T-helper 1 cell treated with Interleukin-12 subunit alpha and Interleukin-12 subunit beta and Interleukin-4 antibody, amounts not matched to agents 30 ng/mL and 1 ng/mL, for 36 hours (primary cell): ENCODE data around the gene ZNF558. TPM values are rescaled to one million over a fixed set of nuclear protein-coding genes. Genes with fewer than 3 reads are reported as not detected.

Experiments
- intact Hi-C: fragments of 100-400 bp; cut with micrococcal nuclease; formaldehyde crosslinking; loops from one replicate; pipeline ENCODE4 v1.15.1; 2024
- total RNA-seq: library from RNA; stranded (reverse); gene quantifications from 2 replicates; pipeline ENCODE4 v1.2.3, GENCODE V29; 2022

Gene ZNF558
- 15.2 and 16.0 TPM in 2 replicates for total RNA-seq

DNA sequence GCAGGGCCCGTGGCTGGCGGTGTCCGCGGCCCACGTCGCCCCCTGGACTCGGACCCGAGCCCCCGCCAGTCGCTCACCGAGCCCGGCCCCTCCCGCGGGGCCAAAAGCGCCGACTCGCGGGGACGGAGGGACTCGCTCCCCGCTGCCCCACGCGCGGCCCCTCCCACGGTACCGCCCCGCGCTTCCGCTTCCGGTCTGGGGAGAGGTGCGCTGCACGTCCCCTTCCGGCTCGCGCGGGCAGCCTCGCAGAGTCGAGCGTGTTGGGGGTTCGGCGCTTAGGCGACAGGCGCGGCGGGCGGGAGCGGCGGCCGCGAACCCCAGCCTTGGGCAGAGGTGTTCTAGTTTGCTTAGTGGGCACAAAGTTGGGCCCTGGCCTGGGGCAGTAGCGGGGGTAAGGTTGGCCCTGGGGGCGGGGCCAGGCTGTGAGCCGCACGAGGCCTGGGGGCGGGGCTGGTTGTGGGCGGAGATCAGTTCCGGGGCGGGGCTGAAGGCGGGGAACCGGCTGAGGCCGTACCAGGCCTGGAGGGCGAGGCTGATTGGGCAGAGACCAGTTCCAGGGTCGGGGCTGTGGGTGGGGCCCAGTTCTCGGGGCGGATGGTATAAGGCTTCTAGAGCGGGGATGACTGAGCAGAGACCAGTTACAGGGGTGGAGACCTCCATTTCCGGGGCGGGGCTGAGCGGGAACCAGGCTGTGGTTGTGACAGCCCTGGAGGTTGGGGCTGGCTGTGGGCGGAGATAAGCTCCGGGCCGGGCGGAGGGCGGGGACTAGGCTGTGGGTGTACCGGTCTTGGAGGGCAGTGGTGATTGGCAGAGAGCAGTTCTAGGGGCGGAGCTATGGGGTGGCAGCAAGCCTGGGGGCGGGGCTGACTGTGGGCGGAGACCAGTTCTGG lies at the start of gene ZNF558, which contains the start of gene MBD3L1:
TSS of gene ZNF558 (minus strand) at position 173 of the 890 bp plus-strand sequence. CDS start 9,645 bp downstream, outside the sequence.
TSS of gene MBD3L1 (plus strand) at position 246 of the 890 bp plus-strand sequence. CDS start 10,302 bp downstream, outside the sequence.
- intact Hi-C loops: loop anchor here (1.0 to 10.0 kb wide), 11 partner anchors 138 to 1272 kb away; partner anchors contain the start of genes ACTL9, ANGPTL6, CCL25 and FBXL12

DNA sequence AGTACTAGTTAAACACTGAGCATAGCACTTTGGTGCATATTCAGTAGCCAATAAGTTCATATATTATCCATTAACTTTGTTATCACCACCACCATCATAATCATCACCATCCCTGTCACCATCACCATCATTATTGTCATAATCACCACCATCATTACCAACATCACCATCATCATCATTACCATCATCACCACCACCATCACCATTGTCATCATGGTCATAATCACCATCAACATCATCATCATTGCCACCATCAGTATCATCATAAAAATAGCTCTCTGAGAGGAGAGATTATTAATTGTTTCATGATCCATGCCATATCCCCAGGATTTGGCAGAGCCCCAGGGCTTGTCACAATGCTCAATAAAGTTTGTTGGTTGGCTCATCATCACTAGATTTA lies 49.4 kb upstream of the ZNF558 start:
- intact Hi-C loops: no loop called here

DNA sequence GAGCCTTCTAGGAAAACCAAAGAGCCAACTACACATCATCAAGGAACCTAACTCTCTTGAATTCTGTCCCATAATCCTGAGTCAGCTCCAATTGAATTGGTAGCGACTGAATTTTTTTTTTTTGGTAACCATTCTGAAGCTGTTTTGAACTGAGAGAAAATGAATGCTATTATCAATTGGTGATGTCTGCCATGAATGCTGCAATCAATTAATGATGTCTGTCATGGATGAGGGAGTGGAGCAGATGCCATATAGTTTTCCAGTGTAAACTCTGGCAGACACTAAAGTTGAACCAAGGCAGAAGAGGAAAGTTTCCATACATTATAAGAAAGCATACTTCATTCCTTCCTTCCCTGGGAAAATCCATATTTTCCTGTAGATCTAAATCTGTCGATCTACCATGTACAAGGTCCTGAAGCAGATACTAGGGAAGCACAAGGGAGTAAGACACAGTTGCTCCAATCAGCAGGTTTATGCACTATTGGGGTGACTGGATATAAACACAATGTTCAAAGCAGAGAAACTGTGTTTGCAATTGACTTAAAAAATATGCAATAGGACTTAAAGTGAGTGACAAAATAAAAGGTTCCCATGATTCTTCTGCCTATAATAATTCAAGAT lies 48.9 kb upstream of the ZNF558 start:
- intact Hi-C loops: no loop called here

DNA sequence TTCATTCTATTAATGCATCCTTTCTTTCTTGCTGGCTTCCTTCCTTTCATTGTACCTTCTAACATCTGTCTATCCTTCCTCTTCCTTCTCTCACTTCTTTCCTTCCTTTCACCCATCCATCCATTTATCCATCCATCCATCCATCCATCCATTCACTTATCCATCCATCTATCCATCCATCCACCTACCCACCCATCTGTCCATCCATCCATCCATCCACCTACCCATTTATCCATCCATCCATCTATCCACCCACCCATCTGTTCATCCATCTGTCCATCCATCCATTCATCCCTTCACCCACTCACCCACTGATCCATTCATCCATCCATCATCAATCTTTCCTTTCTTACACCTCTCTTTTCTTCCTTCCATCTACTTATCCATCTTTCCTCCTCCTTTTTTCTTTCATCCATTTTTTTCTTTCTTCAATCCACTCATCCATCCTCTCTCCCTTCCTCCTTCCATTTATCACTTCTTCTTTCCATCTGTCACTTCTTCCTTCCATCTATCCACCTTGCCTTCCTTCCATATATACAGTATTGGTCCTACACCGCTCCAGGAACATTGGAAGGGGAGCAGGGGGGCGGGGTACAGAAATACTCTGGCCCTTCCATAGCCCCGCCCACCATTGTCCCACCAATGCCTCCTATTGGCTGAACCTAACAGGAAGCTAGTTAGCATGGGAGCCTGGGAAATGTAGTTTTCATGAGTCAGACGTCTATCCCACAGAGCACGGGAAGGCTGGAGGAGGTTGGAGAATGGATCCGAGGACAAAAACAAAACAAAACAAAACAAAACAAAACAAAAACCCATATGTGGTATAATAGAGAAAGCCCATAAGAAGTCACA lies 46.0 kb upstream of the ZNF558 start:
- intact Hi-C loops: no loop called here

DNA sequence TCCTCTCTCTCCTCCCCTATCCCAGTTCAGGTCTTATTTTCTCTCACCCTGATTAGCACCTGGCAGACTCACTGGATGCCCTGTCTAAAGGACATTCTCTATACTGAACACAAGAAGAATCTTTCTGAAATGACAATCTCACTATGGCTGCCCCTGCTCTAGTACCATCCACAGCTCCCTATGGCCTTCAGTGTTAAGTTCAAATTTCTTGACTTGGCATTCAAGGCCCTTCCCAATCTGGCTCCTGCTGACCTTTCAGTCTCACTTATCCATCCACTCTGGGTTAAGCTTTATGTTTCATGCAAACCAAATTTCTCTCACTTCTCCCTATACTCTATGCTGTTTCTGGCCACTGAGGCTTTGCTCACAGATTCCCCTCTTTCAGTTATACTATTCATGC lies 34.2 kb upstream of the ZNF558 start:
- intact Hi-C loops: no loop called here

DNA sequence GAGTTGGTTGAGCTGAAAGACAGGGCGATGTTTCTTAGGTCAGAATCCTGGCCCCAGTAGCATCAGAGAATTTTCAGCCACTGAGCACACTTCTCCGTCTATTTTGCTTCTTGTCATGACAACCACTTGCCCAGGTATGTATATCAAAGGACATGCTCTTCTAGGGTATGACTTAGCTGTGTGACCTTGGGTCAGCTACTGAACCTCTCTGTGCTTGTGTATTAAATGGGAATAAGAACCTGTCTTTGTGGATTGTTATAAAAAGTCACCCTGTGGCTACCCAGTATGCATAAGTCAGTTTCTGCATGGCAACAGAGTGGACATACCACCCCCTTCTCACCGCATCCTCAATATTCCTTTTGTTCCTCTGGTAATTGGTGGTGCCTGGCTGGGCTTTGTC lies 26.2 kb upstream of the ZNF558 start:
- intact Hi-C loops: no loop called here

DNA sequence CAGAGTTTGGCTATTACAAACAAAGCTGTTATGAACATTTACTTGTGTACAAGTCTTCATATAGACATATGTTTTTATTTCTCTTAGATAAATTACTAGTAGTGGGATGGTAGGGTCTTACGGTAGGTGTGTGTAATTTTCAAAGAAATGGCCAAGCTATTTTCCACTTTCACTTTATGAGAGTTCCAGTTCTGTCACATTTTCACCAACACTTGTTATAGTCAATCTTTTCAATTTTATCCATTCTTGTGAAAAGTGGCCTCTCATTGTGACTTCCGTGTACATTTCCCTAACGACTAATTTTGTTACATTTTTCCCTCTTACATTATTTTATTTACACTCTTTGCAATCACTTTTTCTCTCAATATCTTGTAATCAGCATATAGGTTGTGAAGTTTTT lies 18.4 kb upstream of the ZNF558 start:
- intact Hi-C loops: no loop called here

DNA sequence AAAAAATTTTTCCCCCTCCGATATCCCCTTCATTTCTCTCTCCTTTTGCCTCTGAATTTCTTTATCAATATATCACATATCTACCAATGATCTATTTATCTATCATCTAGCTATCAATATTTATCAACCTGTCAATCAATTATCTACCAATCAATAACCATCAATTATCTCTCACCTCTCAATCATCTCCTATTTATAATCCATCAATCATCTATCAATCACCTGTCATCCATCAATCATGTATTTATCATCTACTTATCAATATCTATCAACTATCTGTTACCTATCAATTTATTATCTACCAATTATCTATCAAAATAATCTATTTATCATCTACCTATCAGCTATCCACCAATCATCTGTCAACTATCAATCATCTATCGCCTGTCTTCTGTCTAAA lies 17.1 kb upstream of the ZNF558 start:
- intact Hi-C loops: no loop called here

DNA sequence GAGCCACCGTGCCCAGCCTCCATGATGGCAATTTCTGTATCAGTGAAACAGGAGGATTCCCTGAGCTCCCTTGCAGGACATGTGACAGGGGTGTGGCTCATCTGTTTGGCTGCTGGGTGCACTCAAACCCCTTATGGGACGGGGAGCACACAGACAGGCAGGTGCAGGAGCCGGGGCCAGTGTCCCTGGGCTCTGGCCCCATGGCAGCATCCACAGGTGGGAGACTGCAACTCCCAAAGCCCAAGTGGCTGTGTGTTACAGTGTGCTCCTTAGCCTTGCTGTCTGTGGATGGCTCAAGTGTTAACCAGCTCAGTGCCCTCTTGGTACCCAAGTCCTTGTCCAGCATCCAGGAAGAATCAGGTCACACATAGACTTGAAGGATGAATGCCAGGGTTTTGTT lies 14.7 kb upstream of the ZNF558 start:
- intact Hi-C loops: no loop called here

DNA sequence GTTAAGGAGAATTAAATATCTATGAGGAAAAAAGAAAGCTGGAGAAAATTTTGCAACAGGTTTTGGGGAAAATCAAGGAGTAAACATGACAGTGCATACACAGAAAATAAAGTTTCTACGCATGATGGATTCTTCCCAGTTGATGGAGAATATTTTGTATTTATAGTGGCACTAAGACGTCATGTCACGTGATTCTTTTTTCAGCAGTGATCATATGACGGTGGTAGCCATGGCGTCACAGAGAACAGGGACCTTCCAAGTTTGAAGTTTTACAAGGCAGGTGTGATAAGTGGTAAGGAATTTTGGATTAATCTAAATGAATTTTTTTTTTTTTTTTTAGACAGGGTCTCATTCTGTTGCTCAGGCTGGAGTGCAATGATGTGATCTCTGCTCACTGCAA lies 8.6 kb upstream of the ZNF558 start:
- intact Hi-C loops: no loop called here

DNA sequence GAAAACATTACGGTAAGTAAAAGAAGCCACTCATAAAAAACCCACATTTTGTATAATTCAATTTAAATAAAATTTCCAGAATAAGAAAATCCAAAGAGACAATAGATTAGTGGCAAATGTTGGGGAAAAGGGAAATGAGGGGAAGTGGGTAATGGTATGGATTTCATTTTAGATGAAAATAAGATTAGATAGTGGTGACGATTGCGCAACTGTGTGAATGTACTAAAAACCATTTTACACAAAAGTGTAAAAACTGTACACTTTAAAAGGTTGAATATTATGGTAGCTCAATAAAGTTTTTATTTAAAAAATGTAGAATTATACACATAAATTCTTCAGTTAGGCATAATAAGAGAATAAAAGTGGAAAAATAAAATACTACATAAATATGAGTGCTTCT lies 3.8 kb upstream of the ZNF558 start:
- intact Hi-C loops: loop anchor here (10.0 kb wide), 2 partner anchors 141 to 1269 kb away; partner anchors contain the start of genes ACTL9, ANGPTL6 and PPAN

DNA sequence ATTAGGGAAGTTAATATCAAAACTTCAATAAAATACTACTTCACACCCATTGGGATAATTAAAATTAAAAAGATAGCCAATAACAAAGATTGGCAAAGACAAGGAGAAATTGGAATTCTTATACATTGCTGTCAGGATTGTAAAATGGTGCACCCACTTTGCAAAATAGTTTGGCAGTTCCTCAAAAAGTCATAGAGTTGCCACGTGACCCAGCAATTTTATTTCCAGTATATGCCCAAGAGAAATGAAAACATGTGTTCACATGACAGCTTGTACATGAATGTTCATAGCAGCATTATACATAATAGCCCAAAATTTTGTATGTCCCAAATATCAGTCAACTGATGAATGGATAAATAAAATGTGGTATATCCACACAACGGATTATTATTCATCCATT lies 3.3 kb upstream of the ZNF558 start:
- intact Hi-C loops: loop anchor here (10.0 kb wide), 2 partner anchors 141 to 1269 kb away; partner anchors contain the start of genes ACTL9, ANGPTL6 and PPAN

DNA sequence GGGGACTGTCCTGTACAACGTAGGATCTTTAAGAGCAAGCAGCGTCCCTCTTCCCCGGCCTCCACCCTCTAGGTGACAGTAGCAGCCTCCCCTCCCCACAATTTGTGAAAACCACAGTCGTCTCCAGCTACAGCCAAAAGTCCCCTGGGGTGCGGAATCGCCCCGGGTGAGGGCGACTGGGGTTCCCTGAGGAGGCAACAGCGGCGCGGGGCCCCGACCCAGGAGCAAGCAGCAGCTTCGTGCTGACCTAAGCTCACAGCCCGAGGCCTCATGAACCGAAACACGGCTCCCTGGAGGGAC lies 322 bp downstream of the ZNF558 start:
- intact Hi-C loops: loop anchor here (1.0 to 10.0 kb wide), 12 partner anchors 137 to 1273 kb away; partner anchors contain the start of genes ACTL9, ANGPTL6, CCL25 and FBXL12

DNA sequence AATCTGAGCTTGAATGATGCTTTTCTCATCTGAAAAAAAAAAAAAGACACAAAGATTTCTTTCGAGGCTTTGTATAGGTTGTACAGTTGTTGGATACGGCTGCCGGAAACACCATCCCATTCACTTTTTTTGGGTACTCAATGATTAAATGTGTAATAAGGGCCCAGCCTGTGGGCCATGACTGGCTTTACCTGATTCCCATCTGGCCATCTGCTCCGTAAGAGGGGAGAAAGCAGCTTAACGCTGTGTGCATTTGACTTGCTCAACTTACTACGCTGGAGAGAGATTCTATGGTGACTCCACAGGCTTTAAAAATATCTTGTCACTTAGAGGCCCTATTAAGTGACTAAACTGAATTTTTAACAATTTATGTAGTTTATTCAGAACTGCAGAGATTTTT lies 731 bp downstream of the ZNF558 start:
- intact Hi-C loops: loop anchor here (1.0 to 10.0 kb wide), 6 partner anchors 137 to 1273 kb away; partner anchors contain the start of genes ACTL9, ANGPTL6, CCL25 and PIN1

DNA sequence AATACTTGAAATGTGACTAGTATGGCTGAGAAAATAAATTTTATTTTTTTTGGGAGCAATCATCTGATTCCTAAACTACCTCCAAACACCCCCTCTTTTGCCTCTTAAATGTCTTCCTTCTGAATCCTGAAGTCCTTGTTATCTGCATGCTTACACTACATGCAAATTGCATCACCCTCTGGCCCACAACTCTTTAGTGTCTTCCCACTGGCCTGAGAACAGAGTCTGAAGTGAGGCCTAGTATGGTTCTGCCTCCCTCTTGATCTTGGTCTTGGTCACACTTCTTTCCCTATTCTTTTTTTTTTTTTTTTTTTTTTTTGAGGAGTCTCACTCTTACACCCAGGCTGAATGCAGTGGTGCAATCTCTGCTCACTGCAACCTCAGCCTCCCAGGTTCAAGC lies 4.8 kb downstream of the ZNF558 start:
- intact Hi-C loops: no loop called here

DNA sequence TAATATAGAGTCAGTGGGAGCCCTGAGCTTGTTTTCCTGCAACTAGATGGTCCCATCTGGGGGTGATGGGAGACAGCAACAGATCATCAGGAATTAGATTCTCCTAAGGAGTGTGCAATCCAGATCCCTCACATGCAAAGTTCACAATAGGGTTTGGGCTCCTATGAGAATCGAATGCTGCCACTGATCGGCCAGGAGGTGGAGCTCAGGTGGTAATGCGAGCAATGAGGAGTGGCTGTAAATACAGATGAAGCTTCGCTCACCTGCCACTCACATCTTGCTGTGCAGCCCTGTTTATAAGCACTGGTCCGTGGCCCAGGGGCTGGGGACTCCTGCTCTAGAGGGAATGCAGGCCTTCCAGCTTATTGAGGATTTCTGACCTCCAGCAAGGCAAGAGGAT lies 5.7 kb downstream of the ZNF558 start:
- intact Hi-C loops: no loop called here

DNA sequence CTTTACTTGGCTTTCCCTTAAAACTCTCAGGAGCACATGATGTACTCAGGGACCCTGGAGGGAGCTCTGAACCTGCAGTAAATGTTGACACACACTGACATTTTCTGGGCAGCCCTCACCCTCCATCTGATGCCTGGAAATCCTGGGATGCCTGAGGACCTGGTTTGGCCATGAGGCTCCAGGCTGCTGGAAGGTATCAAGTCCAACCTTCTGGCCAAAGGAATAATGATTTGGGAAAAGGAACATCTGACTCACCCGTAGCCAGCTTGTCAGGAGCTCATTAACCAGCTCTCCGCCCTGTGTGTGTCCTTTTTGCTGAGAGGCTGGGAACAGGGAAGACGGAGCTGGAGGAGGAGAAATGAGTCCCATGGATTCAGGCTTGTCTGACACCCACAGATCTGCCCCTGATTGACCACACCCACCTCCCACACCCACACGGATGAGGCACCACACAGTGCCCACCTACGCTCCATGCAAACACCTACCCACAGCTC lies 10.3 kb downstream of the ZNF558 start:
- intact Hi-C loops: no loop called here

DNA sequence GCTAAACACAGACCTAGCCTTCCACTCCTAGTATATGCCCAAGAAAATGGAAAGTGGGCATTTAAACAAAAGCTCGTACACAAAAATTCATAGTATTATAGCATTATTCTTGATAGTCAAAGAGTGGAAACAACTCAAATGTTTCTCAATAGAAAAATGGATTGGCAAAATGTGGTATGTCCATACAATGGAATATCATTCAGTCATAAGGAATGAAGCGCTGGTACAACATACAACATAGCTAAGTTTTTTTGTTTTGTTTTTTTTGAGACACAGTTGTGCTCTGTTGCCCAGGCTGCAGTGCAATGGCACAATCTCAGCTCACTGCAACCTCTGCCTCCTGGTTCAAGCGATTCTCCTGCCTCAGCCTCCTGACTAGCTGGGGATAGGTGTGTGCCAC lies 11.9 kb downstream of the ZNF558 start:
- intact Hi-C loops: no loop called here

DNA sequence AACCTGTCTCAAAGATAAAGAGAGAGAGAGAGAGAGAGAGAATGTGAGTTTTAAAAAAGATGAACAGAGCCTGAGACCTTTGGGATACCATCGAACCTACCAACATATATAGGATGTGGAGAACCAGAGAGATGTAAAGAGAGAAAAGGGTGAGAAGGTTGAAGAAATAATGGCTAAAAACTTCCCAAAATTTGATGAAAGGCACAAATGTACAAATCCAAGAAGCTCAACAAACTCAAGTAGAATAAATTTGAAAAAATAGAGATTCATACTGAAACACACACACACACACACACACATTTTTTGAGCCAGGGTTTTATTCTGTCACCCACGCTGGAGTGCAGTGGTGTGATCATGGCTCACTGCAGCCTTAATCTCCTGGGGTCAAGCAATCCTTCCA lies 16.3 kb downstream of the ZNF558 start:
- intact Hi-C loops: no loop called here

DNA sequence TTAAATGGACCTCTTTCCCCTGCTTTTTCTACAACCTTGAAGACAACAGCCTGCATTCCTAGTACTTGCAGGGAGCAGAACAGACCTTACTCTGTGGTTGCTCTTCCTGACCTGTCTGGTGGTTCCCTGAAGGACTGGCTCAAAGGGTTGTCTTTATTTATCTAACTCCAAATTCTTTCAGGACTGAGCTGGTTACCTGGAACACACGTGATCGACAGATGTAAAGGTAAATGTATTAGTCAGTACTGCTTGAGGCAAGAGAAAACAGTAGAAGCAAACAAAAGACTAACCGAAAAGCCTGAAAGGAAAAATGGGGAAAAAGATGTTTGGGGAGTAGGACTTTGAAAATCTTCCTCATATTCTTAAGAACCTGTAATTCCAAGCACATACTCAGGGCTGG lies 17.9 kb downstream of the ZNF558 start:
- intact Hi-C loops: no loop called here
